ENCODE data around the gene TPSAB1. TPM values are rescaled to one million over a fixed set of nuclear protein-coding genes. Genes with fewer than 3 reads are reported as not detected.

TPSAB1 gene
- total RNA-seq, 1 donor from 2014 or later = not detected

GRCh38 chr16:1217526-1217925, 23.0 kb upstream of the TPSAB1 start:
- Histone ChIP-seq H3K27ac (ENCODE audit: low read depth, low read length) (no peak overlapping the region), H3K4me1 (ENCODE audit: insufficient read depth, low read length) (no peaks in the 10 kb centered on the region), H3K4me2 (ENCODE audit: low read length) (no peak overlapping the region), H3K27me3 (ENCODE audit: insufficient read depth, low read length) (no peaks in the 10 kb centered on the region), H2AFZ (ENCODE audit: low read depth, low read length) (no peak overlapping the region), H3K9ac (ENCODE audit: low read length) (no peak overlapping the region), H3K36me3 (ENCODE audit: insufficient read depth, low read length) (no peaks in the 10 kb centered on the region), H3K79me2 (ENCODE audit: insufficient read depth, low read length) (no peaks in the 10 kb centered on the region), H3K4me3 (ENCODE audit: insufficient read depth, low read depth, low read length) (no peak overlapping the region), H4K20me1 (ENCODE audit: insufficient read depth, low read length) (no peaks in the 10 kb centered on the region), H3K9me3 (ENCODE audit: insufficient read depth, low read depth, low read length) (no peaks in the 10 kb centered on the region)
- Mint-ChIP-seq H3K4me1 (ENCODE audit: low read depth, unreplicated experiment) (no peaks in the 10 kb centered on the region), H3K36me3 (ENCODE audit: low read depth, unreplicated experiment) (peaks cover 6% of the 10 kb centered on the region), H3K27ac (ENCODE audit: unreplicated experiment) (no peak overlapping the region), H3K27me3 (ENCODE audit: low read depth, unreplicated experiment) (peaks cover 5% of the 10 kb centered on the region), H3K9me3 (ENCODE audit: unreplicated experiment) (no peaks in the 10 kb centered on the region), H3K4me3 (ENCODE audit: unreplicated experiment) (no peak overlapping the region)
- FAIRE-seq (no peak), DNase-seq (ENCODE audit: low read depth) (no peak)
- TF ChIP-seq EZH2 (IDR thresholded peaks at IDR 0.05; ENCODE audit: insufficient read depth, low read length) (no peak), CTCF (IDR thresholded peaks at IDR 0.05; ENCODE audit: insufficient read depth, low read depth, low read length) (no peak)

GRCh38 chr16:1218061-1218929, 22.2 kb upstream of the TPSAB1 start:
- Histone ChIP-seq H3K27me3 (ENCODE audit: insufficient read depth, low read length) (no peaks in the 10 kb centered on the region), H4K20me1 (ENCODE audit: insufficient read depth, low read length) (no peaks in the 10 kb centered on the region), H3K4me3 (ENCODE audit: insufficient read depth, low read depth, low read length) (no peak overlapping the region), H3K4me1 (ENCODE audit: insufficient read depth, low read length) (no peaks in the 10 kb centered on the region), H3K9me3 (ENCODE audit: insufficient read depth, low read depth, low read length) (no peaks in the 10 kb centered on the region), H3K27ac (ENCODE audit: low read depth, low read length) (no peak overlapping the region), H2AFZ (ENCODE audit: low read depth, low read length) (no peak overlapping the region), H3K4me2 (ENCODE audit: low read length) (no peak overlapping the region), H3K36me3 (ENCODE audit: insufficient read depth, low read length) (no peaks in the 10 kb centered on the region), H3K79me2 (ENCODE audit: insufficient read depth, low read length) (no peaks in the 10 kb centered on the region), H3K9ac (ENCODE audit: low read length) (no peak overlapping the region)
- H3K9me3 Mint-ChIP-seq (ENCODE audit: unreplicated experiment) = no peaks in the 10 kb centered on the region
- peaks cover 5% of the 10 kb centered on the region for H3K27me3 Mint-ChIP-seq (ENCODE audit: low read depth, unreplicated experiment)
- FAIRE-seq (no peak), DNase-seq (ENCODE audit: low read depth) (no peak)
- no peaks in the 10 kb centered on the region for H3K4me1 Mint-ChIP-seq (ENCODE audit: low read depth, unreplicated experiment)
- H3K27ac Mint-ChIP-seq (ENCODE audit: unreplicated experiment) = no peak overlapping the region
- H3K4me3 Mint-ChIP-seq (ENCODE audit: unreplicated experiment) = no peak overlapping the region
- TF ChIP-seq EZH2 (IDR thresholded peaks at IDR 0.05; ENCODE audit: insufficient read depth, low read length) (no peak), CTCF (IDR thresholded peaks at IDR 0.05; ENCODE audit: insufficient read depth, low read depth, low read length) (no peak)
- H3K36me3 Mint-ChIP-seq (ENCODE audit: low read depth, unreplicated experiment) = peaks cover 6% of the 10 kb centered on the region
